SK-N-MC (cell line): ENCODE data around the gene ANKS1A.

Experiments used
- EZH2 ChIP-seq: fragments of 200-600 bp; sonication (generic); IDR thresholded peaks from one replicate; pipeline ENCODE4 v1.6.1; 2017; ENCODE audit warnings: antibody characterized with exemption
- POLR2AphosphoS5 ChIP-seq: IDR thresholded peaks from 2 replicates; pipeline ENCODE4 v1.6.1; 2012; ENCODE audit warnings: mild to moderate bottlenecking, low read depth, low read length, borderline replicate concordance

- TF ChIP-seq EZH2 (no peak), POLR2AphosphoS5 (no peak)
Observed at GRCh38 chr6:35068206-35068605, 179.2 kb downstream of the ANKS1A start.
